Measurements from ENCODE around the gene RYR3.

DNA sequence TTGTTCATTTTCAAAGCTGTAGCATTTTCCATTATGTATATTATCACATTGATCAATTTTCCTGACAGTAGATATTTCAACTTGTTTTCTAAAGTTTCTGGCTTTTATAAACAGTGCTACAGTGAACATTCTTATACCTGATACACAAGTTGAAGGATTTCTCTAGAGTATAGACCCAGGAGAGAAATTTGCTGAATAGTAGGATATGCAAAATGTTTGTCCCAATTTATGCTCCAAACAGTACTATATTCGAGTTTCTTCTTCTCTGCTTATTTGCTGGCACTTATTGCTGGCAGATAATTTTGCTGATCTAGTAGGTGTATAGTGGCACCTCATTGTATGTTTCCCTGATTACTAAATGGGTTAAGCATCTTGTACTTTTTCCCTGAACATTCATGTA lies 540.3 kb downstream of the RYR3 start:
- TF ChIP-seq CTCF (conservative IDR thresholded peaks at IDR 0.05; ENCODE audit: low read length) = no peak
- TF ChIP-seq EZH2phosphoT487 (IDR thresholded peaks at IDR 0.05; ENCODE audit: borderline replicate concordance) = no peak
